Stimulated activated CD8-positive, alpha-beta memory T cell treated with anti-CD3 and anti-CD28 coated beads, Interleukin-7, amount 100 ng/mL, for 48 hours (primary cell): ENCODE data around the gene ZNF236.
"Not testable (repeated sequence)": the region's sequence is repeated elsewhere in the genome, so short reads cannot be mapped to it uniquely, and the experiment has no call there.

Experiments
- DNase-seq, 2 donors: peaks; one replicate each; pipeline ENCODE4 v3.0.0-alpha.2; 2020; ENCODE audit warnings: low read depth in 1 of 2; ENCODE audit errors: extremely low read depth in 1 of 2

The ZNF236 gene

DNA sequence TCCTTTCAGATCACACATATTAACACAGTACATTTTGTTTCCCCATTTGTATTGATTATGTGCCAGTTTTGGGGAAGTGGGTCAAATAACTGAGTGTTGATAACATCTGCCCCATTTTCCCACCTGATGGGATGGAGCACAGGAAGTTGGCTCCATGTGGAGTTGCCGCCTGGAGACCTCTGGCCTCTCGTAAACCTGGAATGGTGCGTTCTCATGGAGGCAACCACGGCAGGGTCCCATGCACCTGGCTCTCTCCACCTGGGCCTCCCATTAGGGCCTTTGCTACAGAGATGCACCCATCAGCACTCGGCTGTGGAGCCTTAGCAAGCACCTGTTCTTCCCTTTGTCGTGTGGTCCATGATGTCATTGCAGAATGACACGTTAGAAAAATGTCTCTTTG lies 179.6 kb downstream of the ZNF236 start:
- no peak for DNase-seq

DNA sequence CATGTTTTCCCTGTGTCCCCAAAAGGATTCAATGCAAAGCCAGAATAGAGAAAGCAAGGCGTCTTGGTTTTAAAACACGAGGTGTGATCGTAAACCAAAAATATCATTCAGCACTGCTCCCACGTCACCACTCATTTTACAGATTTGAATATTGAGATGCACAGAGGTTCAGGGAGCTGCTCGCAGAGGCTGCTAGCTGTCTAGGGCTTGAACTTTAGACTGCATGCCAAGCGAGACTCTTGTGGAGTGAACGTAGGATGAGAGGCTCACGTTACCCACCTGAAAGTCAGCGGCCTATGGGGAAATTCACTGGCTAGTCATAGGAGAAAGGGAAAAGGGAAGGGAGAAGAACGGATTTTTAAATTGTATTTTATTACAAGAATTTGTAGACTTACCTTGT lies 180.1 kb downstream of the ZNF236 start:
- no peak for DNase-seq

DNA sequence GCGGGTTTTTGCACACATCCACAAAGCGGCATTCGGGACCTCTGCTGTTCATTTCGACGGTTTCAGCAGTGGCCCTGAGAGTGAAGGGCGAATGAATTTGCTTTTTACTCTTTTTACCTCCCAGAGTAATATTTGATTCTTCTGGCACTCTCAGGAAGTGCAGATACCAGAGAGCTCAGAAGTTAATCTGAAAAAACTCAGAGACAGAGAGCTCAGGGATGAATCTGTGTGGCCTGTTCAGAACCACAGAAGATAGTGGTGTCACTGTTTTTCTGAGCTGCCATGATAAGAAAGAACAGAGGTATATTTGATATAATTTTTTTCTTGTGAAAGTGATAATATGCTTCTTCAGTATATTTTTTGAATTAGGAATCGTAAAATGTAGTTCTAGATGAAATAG lies 181.0 kb downstream of the ZNF236 start:
- no peak for DNase-seq

DNA sequence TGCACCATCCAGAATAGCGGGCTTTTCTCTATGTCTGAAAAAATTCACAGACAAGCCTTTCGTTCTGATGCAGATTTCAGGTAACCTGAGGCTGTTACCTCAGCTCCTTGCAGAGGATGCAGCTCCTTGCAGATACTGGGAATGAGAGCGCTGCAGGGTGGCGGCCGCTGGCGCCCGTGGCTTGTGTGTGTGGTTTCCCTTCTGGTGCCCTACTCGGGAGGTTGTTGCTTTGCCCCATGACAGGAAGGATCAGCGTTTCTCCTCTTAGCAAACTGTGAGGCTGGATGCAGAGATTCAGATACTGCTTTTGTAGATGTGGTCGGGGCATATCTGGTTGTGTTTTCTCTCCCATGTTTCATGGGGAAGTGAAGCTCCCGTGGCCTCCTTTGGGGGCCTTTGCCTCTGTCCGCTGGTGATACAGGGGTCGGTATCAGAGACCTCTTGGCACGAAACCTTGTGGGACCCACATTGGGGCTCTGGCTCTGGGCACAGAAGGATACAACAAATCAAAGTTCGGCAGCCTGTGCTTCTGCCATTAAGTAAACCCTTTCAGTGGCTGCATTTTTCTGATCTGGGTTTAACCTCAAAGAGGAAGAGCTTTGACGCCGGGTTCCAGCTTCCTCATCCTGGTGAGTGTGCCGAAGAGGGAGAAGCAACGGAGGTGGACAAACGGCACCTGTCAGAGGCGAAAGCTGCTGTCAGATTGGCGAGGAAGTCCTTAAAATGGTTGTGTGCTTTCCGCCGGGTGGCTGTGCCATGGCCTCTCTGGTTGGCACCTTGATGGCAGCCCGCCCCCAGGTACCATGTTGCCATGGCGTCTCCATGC lies 182.4 kb downstream of the ZNF236 start:
- no peak for DNase-seq

DNA sequence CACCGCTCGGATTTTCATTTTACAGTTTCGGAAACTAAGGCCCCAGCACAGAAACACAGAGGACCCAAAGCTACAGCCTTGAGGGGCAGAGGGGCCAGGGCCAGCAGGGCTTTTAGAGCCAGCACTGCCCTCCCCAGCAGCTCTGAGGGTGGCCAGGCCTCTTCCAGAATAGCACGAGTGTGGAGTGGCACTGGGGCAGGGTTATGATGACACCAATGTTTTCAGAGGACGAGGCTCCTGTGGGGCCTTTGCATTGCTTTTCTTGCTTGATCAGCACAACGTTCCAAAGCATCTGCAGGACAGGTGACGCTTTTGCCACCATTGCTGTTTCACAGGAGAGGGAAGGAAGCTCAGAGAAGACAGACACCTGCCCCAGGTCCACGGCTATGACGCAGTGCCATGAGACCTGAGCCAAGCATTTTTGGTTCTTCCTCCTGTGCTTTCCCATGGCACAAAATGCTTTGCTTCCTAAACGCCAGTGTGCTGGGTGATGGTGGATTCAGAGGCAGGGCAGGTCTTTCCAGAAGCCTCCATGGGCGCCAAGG lies 183.4 kb downstream of the ZNF236 start:
- DNase-seq = no peak

DNA sequence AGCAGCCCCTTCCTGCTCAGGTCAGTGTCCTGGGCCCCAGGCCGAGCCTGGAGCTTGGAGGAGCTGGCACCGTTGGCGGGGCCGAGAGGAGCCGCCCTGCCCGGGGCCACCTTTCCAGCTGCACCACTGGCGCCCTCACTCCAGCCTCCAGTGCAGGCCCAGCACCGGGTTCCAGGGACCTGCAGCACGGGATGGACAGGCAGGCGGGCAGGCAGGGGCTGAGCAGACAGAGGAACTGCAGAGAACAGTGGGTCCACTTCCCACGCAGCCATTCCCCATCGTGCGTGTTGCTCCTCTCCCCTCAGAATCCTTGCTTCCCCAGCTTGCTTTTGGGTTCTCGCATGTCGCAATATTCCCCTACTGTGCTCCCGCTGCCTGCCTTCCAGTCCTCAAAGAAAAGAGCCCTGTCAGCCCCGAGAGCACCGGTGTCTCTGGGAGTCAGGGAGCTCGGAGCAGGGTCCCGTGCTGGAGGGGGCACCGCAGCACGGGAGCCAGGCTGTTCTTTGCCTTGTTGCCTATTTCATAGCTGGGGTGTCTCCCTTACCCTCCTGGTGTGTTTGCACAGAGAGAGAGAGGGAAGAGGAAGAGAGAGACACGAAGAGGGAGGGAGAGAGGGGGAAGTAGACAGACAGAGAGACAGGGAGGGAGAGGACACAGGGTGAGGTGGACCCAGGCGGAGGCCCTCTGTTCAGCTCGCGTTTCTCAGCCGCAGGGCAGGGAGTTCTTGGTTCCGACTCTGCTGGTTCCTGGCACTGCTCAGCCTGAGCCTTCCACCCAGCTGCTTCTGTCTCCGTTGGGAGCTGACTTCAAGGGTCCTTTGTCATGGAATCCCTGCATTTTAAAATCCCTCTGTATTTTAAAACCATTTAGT lies 184.2 kb downstream of the ZNF236 start:
- no peak for DNase-seq

DNA sequence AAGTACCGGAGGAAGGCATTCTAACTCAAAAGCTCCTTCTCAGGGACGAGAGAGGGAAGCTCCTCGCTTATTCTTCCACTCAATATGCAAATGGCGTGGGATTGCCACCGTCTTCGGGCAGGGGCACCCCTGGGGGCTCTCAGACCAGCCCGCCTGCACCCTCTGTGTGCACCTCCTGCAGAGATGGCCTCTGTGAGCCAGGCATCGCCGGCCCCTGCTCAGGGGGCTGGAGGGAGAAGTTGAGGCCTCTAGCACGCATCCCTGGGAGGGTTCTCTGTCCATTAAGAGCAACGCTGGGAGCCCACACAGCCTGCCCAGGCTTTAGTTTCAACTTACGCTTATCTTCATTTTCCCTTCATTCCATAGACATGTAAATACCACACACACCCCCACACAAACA lies 184.9 kb downstream of the ZNF236 start:
- no peak for DNase-seq

DNA sequence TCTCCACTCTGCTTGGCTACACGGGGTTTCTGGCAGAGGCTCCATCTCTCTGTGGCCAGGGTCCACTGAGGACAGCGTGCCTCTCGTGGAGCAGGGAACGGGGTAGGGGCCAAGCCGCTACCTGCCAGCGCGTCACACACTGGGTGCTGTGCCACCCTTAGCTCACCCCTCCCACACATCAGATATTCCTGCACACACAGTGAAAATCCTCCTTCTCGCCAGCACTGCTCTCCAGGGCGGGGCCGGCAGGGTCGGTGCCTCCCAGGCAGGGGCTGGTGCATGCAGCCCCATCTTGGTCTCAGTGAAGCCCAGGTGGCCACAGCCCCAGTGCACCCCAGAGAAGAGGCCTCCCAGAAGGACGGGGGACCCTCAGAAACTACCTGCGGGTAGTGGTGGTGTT lies 185.6 kb downstream of the ZNF236 start:
- DNase-seq = no peak

DNA sequence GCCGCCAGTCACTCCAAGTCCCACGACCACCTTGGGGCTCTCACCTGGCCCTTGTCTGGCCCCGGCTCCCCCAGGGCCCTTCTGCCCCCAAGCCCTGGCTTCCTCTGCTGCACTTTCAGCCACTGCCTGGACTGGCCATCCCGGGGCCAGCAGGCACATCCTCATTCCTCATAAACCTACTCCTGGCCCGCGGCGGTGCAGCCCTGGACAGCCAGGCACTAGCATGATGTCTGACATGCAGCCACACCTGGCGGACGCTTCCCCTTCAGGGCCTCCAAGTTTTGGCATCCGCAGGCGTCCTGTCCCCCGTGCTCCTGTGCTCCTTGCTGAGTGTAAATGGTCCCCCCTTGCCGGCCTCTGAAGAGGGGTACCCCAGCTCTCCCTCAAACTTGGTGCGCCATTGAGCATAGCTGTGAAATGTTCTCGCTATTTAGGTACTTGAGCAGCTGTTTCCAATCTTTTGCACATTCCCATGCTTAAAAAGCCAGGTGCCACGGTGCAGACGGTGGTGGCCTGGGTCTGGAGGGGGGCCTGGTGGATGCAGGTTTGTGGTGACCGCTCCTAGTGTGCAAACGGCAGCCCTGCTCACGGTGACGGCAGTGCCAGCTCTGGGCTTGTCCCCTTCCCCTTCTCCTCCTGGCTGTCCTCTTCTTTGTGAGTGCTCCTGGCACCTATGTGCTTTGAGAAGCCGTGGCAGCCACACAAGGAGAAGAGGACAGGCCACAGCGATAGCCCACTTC lies 186.4 kb downstream of the ZNF236 start:
- no peak for DNase-seq

DNA sequence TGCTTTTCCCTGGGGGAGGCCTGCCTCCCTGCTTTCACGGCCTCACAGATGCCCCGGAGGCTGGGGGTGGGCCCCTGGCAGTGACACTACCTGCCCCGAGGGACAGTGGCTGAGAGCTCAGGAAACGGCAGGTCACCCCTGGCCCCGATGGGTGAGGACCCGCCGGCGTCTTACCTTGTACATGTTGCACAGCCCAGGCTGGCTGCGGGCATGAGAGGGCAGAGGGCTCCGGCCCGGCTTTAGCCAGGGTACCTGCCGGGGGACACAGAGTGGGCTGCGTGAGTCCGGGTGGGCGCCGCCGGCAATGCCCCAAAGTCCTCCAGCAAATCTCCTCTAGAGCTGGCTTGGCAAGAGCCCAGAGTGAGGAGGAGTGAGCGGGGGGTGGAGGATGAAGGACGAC lies 187.3 kb downstream of the ZNF236 start:
- no peak for DNase-seq

DNA sequence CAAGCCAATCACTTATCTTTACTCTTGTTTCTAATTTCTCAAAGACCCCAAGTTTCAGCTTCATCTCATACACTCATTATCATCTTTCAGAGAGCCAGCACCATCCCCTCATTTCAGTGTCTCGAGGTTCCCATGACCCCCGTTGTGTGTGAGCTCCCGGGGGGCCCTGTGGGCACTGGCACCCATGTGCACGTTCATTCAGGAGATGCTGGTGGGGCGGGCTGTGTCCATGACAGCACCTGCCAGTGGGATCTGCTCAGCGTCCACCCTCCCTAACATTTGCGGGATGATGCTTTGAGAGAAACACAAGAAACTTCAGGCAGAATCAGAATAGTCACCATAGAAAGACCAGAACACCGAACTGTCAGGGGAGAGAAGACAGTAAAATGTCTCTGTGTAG lies 189.8 kb downstream of the ZNF236 start:
- DNase-seq = no peak

DNA sequence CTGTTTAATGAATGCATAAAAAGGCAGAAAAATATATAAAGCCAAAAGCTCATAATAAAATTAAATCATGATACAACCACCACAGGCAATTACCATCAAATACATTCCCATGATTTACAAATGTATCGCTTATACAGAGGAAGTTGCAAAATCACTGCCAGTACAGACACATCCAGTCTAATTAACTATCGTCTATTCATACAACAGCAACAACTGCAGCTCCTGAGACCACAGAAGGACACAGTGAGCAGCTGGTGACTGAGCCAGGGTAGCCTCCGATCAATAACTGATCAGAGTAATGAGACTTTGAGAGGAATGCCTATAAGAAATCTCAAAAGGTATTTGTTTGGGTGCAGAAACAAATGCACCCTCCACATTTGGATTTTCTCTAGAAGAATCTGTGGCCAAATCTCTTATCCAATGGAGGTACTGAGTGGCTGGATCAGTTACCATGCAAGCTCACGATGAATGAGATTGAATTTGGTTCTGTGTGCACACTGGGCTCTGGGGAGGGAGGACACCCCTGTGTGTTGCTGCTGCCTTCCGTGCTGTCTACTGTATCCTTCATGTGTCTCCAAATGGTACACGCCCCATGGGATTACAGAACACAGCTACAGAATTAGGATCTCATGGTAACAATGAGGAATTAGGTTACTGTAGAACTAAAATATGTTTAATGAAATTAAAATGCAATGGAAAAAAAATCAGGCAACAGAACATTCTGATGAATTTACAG lies 190.6 kb downstream of the ZNF236 start:
- DNase-seq = no peak

DNA sequence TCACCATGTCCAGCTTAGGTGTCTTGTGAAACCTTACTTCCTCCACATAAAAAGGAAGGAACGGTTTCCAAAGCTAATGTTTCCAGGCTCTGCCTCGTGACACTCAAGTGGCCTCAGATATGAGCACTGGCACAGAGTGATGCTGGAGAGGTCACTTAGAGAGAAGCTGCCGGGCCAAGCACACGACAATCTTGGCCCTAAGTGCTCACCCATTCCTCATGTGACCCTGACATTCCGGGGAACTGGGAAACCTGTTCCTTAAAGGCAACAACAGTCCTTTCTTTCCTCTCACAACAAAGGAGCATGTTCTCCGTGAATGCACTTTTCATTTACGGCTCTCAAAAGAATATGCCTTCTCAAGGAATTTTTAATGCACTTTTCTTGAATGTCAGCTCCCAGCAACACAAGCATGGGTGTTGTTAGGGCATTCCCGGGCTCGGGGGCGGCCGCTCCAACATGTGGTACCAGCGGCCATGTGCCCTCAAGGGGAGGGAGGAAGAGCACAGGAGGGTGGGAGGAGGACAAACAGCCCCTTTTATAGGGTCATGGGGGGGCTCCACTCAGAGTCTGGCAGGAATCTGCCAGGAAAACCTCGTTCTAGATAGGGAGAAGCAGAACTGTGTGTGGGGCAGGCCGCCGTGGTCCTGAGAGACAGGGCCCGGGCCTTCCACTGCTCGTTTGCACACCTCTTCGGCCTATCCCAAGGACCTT lies 191.6 kb downstream of the ZNF236 start:
- DNase-seq = no peak

DNA sequence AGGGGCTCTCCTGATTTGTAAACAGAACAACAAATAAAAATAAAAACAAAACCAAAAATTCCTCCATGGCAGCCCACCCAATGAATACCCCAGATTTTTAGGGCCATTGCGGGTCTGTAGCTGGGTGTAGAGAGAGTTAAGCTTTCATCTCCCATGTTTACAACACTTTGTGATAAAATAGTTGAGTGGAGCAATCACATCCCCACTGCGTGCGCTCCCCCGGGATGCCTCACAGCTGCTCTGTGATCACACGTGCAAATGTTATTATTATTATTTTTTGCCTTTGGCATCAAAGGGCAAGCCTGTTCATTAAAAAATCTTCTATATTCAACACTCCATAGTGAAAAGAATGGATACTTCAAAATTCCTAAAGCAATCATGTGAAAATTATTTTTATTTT lies 192.2 kb downstream of the ZNF236 start:
- no peak for DNase-seq

DNA sequence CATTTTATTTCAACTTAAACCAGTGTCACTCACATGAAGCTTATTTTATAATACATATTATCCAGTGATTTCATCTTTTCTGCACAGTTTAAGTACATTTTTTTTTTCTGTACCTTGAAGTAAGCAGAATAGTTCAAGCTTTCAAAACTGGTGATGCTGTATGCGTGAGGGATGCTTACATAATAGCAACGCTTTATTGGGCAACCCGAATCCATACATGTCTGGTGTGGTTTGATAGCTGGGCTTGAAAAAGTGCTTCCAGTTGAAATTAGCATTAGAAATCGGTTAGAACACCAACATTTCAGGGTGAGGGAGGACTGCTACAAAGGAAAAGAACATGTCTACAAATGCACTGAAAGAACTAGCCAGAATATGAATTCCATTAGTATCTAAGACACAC lies 192.8 kb downstream of the ZNF236 start:
- DNase-seq = no peak

DNA sequence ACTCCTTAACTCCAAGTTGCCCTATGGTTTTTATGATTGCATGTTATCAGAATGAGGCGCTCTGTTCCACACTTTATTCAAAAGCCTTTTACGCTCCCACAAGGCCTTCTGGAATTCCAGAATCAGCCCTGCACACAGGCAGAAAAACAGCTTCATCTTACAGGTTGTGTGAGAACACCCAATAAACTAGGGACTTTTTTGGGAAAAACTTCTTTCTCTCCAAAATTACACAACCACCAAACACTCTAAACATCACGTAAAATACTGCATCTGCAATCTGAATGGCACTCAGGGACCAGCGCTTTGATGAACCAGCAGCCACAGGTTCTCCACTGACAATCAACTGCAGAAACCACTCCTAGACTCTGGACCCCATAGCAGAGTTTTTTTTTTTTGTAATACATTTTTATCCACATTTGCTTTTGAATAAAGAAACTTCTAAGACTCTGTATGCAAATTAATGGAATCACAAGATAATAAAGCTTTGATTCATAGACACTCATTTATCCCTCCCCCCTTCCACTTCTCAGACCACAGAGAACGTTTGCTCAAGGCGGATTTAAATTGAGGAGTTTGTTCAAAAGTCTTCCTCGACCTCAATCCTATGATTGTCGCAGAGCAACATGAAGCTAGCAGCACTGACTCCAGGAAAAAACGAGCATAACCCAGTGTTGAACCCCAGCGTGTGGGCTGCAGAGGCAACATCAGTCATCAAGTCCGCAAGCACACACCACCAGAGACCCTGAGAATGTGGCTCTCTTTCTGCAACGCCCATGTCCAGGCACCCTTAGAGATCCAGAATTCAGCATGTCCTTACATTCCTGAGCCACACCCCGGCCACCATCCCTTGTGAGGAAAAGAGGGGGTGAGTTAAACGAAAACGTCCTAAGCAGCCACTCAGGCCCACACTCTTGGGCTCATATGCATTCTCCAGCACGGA lies 193.7 kb downstream of the ZNF236 start:
- DNase-seq = no peak

DNA sequence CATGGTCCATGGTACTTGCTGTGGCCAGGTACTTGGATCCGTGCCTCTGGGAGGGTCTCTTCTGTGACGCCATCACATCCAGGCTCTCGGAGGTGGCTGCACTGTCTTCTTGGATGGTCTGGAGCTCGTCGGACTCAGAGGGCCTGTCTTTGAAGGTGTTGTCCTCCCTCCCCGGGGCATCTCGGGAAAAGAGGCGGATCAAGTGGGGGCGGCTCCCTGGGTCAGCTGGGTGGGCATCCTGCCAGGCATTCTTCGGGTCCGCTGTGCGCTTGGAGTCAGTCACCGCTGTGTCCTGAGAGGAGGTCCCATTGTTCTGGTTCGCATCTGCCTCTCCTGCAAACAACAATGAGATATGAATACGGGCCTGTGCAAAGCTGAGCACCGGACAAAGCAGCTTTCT lies 194.6 kb downstream of the ZNF236 start:
- DNase-seq = no peak

DNA sequence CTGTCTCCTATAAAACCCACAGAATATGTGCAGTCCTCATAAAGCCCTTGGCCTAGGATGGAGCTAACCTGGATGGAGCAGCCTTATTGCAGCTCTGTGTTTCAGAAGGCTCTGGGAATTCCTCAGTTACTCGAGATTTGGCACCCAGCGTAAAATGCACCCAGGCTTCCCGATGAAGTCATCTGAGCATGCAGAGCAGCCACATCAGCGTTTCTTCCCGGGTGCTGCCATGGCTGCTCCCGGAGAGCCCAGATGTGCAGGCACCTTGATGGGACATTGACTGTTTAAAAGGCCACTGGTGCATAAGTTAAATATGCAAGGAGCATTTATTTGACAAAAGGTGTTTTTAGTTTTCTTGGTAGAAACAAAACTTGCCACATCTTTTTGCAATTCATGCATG lies 195.0 kb downstream of the ZNF236 start:
- no peak for DNase-seq

DNA sequence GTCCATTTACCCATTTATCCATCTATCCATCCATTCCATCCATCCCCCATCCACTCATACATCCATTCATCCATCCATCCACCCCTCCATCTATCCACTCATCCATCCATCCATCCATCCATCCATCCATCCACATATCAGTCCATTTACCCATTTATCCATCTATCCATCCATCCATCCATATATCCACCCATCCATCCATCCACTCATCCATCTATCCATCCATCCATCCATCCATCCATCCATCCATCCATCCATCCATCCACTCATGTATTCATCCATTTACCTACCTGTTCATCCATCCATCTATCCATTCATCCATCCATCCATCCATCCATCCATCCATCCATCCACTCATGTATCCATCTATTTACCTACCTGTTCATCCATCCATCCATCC lies 196.3 kb downstream of the ZNF236 start:
- not testable (repeated sequence) for DNase-seq
